ENCODE measurements around the gene STIM1.

- TF ChIP-seq EZH2 (IDR thresholded peaks at IDR 0.05) (no peak), POLR2AphosphoS5 (IDR thresholded peaks at IDR 0.05; ENCODE audit: borderline replicate concordance, low read depth, low read length) (no peak)
Measured at GRCh38 chr11:3959015-3959902, 103.8 kb downstream of the STIM1 start.
